ENCODE results near the gene ABHD15.

- TF ChIP-seq CTCF (IDR thresholded peaks at IDR 0.05; ENCODE audit: extremely low read depth in 1 of 2, insufficient read depth in 1 of 2, low read depth in 1 of 2, low read length in 2 of 2) (no peak), POLR2A (IDR thresholded peaks at IDR 0.05; ENCODE audit: low read depth, low read length) (no peak), EZH2 (IDR thresholded peaks at IDR 0.05; ENCODE audit: borderline replicate concordance, low read depth, low read length, severe bottlenecking) (no peak), POLR2AphosphoS5 (IDR thresholded peaks at IDR 0.05; ENCODE audit: insufficient read depth, low read depth, low read length) (no peak), FOS (IDR thresholded peaks at IDR 0.05; ENCODE audit: borderline replicate concordance, insufficient read depth, low read length) (no peak), JUN (IDR thresholded peaks at IDR 0.05; ENCODE audit: borderline replicate concordance, insufficient read depth, insufficient read length, low read depth) (no peak), MYC (IDR thresholded peaks at IDR 0.05; ENCODE audit: low read depth, low read length) (no peak), MAX (IDR thresholded peaks at IDR 0.05; ENCODE audit: insufficient read depth, insufficient read length) (no peak), GATA2 (IDR thresholded peaks at IDR 0.05; ENCODE audit: insufficient read depth, insufficient read length, low read depth, low read length) (no peak)
Observed at GRCh38 chr17:29574732-29575510, 8.1 kb upstream of the ABHD15 start.

All from endothelial cell of umbilical vein (primary cell).